Measurements from ENCODE around the gene ADPRHL1.
A peak's percentile ranks its signal among the peaks of the same experiment; 100 is the strongest.

ADPRHL1 gene

DNA sequence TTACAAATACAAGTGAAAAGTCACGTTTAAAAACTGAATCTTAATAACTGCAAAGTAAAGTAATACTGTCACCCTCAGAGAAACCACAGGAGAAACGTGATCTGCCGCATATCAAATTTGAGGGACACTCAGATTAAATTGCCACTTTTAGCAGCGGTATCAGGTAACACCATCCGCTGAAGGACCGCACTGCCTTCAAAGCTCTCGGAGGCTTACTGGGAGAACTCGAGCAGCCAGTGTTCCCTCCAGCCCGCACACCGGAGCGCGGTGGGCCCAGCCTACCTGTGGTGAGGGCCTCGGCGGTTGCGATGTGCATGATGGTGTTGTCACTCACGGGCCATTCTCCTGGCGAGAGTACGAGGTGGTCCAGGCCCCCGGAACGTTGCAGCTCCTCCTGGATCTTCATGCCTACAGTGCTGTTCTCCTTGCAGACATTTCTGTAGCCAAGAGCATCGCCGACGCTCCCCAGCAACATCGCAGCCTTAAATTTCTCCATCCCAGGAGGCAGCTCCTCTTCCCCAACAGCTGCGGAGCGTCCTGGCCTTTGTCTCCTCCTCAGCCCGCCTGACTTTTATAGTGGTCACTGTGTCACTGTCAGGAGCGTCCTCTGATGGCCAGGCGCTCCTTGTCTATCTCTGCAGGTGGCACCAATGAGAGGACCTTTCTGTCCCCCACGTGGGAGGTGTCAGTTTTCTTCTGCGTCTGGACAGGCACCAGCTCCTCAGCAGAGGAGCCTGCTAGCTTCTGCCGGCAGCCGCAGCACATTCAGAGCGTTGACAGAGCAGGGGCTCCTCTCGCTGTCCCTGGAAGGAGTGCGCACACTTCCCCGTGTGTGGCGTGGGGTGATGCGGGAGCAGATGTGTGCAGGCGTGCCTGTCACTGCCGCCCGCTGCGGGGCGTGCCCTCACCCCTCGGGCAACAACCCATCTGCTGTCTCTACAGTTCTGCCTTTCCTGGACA, at the start of gene ADPRHL1:
Gene ADPRHL1, minus strand, starts transcription at position 547 of the 960 bp plus-strand sequence. Its CDS starts 51 bp downstream, at position 496.
- no peak for DNase-seq

- no peak for DNase-seq
These were observed 49.4 kb upstream of the ADPRHL1 start for GRCh38 chr13:113502686-113503085.

GRCh38 chr13:113500530-113501265, 47.4 kb upstream of the ADPRHL1 start:
- DNase-seq = no peak

- DNase-seq = no peak
These were observed 46.6 kb upstream of the ADPRHL1 start for GRCh38 chr13:113499936-113500335.

DNA sequence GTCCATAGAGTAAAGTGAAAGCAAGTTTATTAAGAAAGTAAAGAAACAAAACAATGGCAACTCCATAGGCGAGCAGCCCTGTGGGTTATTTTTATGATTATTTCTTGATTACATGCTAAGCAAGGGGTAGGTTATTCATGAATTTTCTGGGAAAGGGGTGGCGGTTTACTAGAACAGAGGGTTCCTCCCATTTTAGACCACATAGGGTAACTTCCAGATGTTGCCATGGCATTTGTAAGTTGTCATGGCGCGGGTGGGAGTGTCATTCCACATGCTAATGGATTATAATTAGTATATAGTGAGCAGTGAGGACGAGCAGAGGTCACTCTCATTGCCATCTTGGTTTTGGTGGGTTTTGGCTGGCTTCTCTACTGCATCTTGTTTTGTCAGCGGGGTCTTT, 45.6 kb upstream of the ADPRHL1 start:
- DNase-seq = no peak

- no peak for DNase-seq
These were observed 43.9 kb upstream of the ADPRHL1 start for GRCh38 chr13:113497217-113497616.

DNA sequence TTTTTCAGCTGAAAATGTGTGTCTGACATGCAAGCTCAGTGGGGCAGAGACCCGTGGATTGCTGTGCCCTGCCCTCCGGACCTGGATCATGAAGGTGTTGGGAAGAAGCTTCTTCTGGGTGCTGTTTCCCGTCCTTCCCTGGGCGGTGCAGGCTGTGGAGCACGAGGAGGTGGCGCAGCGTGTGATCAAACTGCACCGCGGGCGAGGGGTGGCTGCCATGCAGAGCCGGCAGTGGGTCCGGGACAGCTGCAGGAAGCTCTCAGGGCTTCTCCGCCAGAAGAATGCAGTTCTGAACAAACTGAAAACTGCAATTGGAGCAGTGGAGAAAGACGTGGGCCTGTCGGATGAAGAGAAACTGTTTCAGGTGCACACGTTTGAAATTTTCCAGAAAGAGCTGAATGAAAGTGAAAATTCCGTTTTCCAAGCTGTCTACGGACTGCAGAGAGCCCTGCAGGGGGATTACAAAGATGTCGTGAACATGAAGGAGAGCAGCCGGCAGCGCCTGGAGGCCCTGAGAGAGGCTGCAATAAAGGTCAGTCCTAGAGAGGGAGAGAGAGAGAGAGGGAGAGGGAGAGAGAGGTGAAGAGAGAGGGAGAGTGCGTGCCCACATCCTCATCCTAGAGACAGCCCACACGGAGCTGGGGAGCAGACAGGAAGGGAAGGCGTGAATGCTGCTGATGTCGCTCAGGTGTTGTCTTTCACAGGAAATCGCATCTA, 42.4 kb upstream of the ADPRHL1 start:
- no peak for DNase-seq

DNA sequence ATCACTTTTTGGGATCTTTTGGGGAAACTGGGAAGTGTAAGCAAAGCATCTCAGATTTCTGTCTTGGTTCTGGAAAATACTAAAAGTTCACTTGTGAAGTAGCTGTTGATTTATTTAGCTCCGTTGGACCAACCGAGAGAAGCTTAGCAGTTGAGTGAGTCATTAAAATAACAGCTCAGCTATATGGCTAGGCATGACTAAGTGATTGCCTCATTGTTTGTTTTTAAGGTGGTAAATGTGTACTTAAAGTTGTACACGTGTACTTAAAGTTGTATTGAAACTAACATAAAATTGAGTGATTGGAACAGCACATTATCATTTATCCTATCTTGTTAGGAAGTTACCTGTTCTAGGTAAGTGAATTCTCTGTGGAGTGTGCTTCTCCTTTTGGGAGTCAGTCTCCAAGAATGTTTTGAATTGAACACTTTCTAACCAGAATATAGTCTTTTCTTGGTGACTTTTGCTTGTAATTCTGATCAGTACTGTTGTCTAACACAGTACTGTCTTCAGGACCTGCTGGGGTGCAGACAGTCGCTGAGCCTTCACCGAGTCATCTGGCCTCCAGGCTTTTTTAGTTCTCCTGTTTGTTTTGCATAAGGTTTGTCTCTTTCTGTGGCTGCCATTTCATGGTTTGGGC, 40.1 kb upstream of the ADPRHL1 start:
- DNase-seq = no peak

DNA sequence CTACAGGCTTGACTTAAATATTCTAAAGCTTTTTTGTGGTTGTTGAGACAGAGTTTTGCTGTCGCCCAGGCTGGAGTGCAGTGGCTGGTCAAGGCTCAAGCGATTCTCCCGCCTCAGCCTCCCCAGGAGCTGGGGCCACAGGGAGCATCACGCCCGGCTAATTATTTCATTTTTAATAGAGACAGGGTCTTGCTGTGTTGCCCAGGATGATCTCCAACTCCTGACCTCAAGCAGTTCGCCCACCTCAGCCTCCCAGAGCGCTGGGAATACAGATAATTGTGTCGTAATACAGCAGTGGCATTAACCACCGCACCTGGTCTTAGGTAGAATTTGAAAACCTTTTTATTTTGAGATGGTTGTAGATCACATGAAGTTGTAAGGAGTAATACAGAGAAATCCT, 38.7 kb upstream of the ADPRHL1 start:
- no peak for DNase-seq

DNA sequence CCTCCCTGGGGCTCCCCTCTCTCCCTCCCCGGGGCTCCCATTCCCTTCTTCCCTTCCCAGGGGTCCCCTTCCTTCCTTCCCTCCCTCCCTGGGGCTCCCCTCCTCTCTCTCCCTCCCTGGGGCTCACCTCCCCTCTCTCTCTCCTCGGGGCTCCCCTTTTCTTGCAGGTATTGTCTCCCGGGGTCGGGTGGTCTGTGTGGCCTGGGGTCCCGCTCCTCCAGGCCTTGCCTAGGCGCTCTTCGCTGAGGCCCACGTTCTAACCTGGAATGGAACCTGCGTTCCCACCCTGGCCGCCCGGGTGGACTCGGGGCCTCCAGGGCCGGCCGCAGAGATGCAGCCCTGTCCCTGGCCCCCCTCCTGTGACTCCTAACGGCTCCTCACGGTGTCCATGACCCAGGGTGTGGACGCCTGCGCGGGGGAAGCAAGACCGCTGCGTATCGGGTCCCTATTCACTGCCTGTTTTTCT, 38.2 kb upstream of the ADPRHL1 start:
- no peak for DNase-seq

DNA sequence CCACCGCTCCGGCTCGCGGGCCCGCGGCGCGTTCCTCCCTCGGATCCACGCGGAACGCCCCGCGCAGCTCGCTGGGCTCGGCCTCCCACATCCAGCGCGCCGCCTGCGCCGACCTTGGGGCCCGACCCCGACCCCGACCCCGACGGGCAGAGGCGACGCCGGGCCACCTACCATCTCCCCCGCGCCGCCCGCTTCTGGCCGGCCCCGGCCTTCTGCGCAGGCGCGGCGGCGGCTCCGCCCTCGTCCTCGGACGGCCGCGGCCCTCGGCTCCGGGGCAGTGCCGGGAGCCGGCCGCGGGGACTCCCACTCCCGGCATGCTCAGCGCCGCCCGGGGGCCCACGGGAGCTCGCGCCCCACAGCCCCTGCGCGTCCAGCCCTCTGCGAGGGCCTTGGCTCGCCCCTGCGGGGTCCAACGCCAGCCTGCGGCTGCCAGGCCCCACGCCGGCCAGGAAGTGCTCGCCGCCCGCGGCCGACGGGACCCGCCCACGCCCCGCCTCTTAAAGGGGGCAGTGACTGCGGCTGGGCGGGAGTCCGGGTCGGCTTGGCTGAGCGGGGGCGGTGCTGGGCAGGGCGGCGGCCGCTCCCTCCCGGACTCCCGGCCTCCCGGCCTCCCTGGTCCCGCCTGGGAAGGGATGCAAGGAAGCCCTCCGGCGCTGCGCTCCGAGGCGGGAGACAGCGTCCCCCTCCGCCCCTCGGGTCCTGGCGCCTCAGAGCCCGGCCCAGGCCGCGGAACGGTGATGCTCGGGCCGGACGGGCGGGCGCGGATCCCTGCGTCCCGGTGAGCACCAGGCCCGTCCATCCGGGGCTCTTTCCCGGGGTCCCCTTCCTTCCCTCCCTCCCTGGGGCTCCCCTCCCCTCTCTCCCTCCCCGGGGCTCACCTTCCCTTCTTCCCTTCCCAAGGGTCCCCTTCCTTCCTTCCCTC, 37.5 kb upstream of the ADPRHL1 start, which contains the start of gene DCUN1D2:
Gene DCUN1D2, minus strand, starts transcription at position 216 of the 922 bp plus-strand sequence. Its CDS starts 42 bp downstream, at position 174.
- peak; percentile 71 for DNase-seq

GRCh38 chr13:113489549-113490495, 36.5 kb upstream of the ADPRHL1 start:
- DNase-seq = peak; percentile 57

DNA sequence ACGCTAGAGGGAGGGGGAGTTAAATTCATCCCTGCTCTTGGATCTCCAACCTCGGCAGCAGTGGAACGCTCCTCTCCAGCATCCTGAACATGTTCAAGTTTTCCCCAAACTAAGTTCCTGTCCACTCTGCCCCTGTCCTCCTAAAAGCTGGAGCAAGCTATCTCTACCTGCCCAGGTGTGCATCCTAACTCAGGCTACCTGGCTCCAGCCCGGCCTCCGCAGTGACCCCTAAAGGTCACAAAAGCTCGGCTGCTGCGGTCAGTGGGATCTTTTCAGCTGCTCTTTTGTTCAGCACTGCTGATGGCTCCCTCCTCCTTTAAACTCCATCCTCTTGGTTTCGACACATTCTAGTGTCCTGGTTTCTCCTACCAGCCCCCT, 35.9 kb upstream of the ADPRHL1 start:
- no peak for DNase-seq

GRCh38 chr13:113488283-113488682, 35.0 kb upstream of the ADPRHL1 start:
- DNase-seq = no peak

GRCh38 chr13:113486698-113487097, 33.4 kb upstream of the ADPRHL1 start:
- DNase-seq = no peak

DNA sequence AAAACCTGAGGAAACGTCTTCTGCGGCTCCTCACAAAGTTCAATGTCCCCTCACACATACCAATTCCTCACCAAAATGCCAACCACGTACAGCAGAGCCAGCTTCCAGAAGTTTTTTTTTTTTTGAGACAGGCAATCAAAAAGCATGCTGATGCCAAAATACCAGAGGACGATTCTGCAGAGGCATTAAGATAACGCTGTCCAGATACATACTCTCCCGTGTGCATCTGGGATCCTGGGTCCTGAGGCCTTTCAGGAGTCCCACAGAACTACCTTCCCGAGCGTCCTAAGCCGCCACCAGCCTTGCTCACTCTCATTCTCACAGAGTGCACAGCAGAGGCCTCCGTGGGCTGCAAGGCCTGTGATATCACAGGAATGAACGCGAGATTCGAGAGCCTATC, 32.3 kb upstream of the ADPRHL1 start:
- DNase-seq = no peak

GRCh38 chr13:113483504-113484293, 30.4 kb upstream of the ADPRHL1 start:
- no peak for DNase-seq

DNA sequence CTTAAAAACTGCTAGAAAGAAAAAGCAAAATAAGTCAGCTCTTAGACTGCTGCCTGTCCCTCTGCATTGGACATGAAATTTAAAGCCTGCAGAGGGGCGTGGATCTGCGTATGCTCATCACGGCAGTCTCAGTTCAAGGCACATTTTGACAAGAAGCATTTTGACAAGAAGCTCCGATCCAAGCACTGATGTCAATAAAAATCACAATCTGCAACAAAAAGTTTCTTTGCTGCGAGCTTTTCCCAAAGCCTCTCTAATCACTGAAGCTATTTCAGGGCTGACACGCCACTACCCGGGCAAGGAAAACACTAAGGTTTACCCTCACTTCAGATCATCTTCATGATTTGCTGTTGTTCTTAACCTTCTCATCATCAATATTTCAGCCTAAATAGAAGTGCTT, 29.8 kb upstream of the ADPRHL1 start:
- no peak for DNase-seq

- DNase-seq = no peak
These were observed 25.9 kb upstream of the ADPRHL1 start for GRCh38 chr13:113479179-113479578.

All from activated naive CD4-positive, alpha-beta T cell treated with anti-CD3 and anti-CD28 coated beads, Interleukin-2, amount 50 U/mL, for 16 hours (primary cell).